WTC11 (cell line): Measurements from ENCODE around the gene CDYL. TPM values are rescaled to one million over a fixed set of nuclear protein-coding genes. Genes with fewer than 3 reads are reported as not detected.
"Not testable (repeated sequence)": the region's sequence is repeated elsewhere in the genome, so short reads cannot be mapped to it uniquely, and the experiment has no call there.

Source experiments
- ATAC-seq: fragments of 200-7000 bp; cut with Tn5 transposase; 2 replicates; pipeline ENCODE4 v1.10.0; 2021; ENCODE audit warnings: mild to moderate bottlenecking, moderate library complexity
- CTCF ChIA-PET: fragments of 300-600 bp; sonication (Branson Sonifier 250); formaldehyde crosslinking; loops from one replicate; lab custom pipeline; 2021; ENCODE audit warnings: antibody characterized with exemption; lab: Charles Lee
- POLR2A ChIA-PET: fragments of 350-600 bp; sonication (Branson Sonifier 250); formaldehyde crosslinking; loops from one replicate; lab custom pipeline; 2021; ENCODE audit warnings: antibody characterized with exemption; lab: Charles Lee
- DNase-seq: peaks from one replicate; pipeline ENCODE4 v3.0.0; 2021; ENCODE audit warnings: low spot score
- H3K27ac Mint-ChIP-seq: 2 replicates; pipeline ENCODE4 v1.8.0; 2021; ENCODE audit warnings: mixed read lengths
- H3K27me3 Mint-ChIP-seq: 2 replicates; pipeline ENCODE4 v1.8.0; 2021; ENCODE audit warnings: low read depth, mild to moderate bottlenecking, moderate library complexity, mixed read lengths
- H3K36me3 Mint-ChIP-seq: 2 replicates; pipeline ENCODE4 v1.8.0; 2021; ENCODE audit warnings: mixed read lengths
- H3K4me1 Mint-ChIP-seq: 2 replicates; pipeline ENCODE4 v1.8.0; 2022; ENCODE audit warnings: mixed read lengths
- H3K4me3 Mint-ChIP-seq: 2 replicates; pipeline ENCODE4 v1.8.0; 2021; ENCODE audit warnings: mild to moderate bottlenecking, moderate library complexity, mixed read lengths
- H3K9me3 Mint-ChIP-seq: 2 replicates; pipeline ENCODE4 v1.8.0; 2021; ENCODE audit warnings: mixed read lengths
- ATF1 ChIP-seq: sonication (generic); formaldehyde crosslinking; IDR thresholded peaks from 2 replicates; pipeline ENCODE4 v1.8.1; 2023; ENCODE audit warnings: mild to moderate bottlenecking, moderate library complexity, missing genetic modification reagents
- CBFB ChIP-seq: sonication (generic); formaldehyde crosslinking; IDR thresholded peaks from 2 replicates; pipeline ENCODE4 v1.8.1; 2022; ENCODE audit warnings: mild to moderate bottlenecking, low read depth, missing genetic modification reagents
- NFATC4 ChIP-seq: fragments of 250-450 bp; sonication (Bioruptor Pico); IDR thresholded peaks from 2 replicates; pipeline ENCODE4 v1.9.0; 2021; ENCODE audit warnings: mild to moderate bottlenecking
- SMAD4 ChIP-seq: sonication (generic); formaldehyde crosslinking; IDR thresholded peaks from 2 replicates; pipeline ENCODE4 v1.8.0; 2022; ENCODE audit warnings: mild to moderate bottlenecking, missing genetic modification reagents
- SOX15 ChIP-seq: fragments of 250-450 bp; sonication (Bioruptor Pico); IDR thresholded peaks from 2 replicates; pipeline ENCODE4 v1.9.0; 2021; ENCODE audit warnings: mild to moderate bottlenecking
- SP1 ChIP-seq: sonication (generic); formaldehyde crosslinking; conservative IDR thresholded peaks from 2 replicates; pipeline ENCODE4 v1.8.1; 2022; ENCODE audit warnings: missing genetic modification reagents
- ZNF232 ChIP-seq: sonication (generic); formaldehyde crosslinking; IDR thresholded peaks from 2 replicates; pipeline ENCODE4 v1.8.0; 2022; ENCODE audit warnings: mild to moderate bottlenecking, missing genetic modification reagents
- ZNF317 ChIP-seq: sonication (generic); formaldehyde crosslinking; IDR thresholded peaks from 2 replicates; pipeline ENCODE4 v1.8.1; 2023; ENCODE audit warnings: low read depth, mild to moderate bottlenecking, moderate library complexity, missing genetic modification reagents, borderline replicate concordance
- total RNA-seq: library from RNA; stranded (reverse); gene quantifications from 3 replicates; pipeline ENCODE4 v1.2.3, GENCODE V29; 2021
- TF ChIP-seq, protein P1 (sequence below): fragments of 250-450 bp; sonication (Bioruptor Pico); conservative IDR thresholded peaks from 2 replicates; pipeline ENCODE4 v1.9.0; 2021; ENCODE audit warnings: mild to moderate bottlenecking
- TF ChIP-seq, protein P2 (sequence below): sonication (generic); formaldehyde crosslinking; IDR thresholded peaks from 2 replicates; pipeline ENCODE4 v1.8.0; 2022; ENCODE audit warnings: missing genetic modification reagents
- TF ChIP-seq, protein P3 (sequence below): sonication (generic); formaldehyde crosslinking; IDR thresholded peaks from 2 replicates; pipeline ENCODE4 v1.8.1; 2023; ENCODE audit warnings: mild to moderate bottlenecking, missing genetic modification reagents, borderline replicate concordance
- TF ChIP-seq, protein P4 (sequence below): sonication (generic); formaldehyde crosslinking; IDR thresholded peaks from 2 replicates; pipeline ENCODE4 v1.8.0; 2022; ENCODE audit warnings: mild to moderate bottlenecking, missing genetic modification reagents
- TF ChIP-seq, protein P5 (sequence below): sonication (generic); formaldehyde crosslinking; IDR thresholded peaks from 2 replicates; pipeline ENCODE4 v1.8.1; 2023; ENCODE audit warnings: mild to moderate bottlenecking, missing genetic modification reagents
- TF ChIP-seq, protein P6 (sequence below): sonication (generic); formaldehyde crosslinking; IDR thresholded peaks from 2 replicates; pipeline ENCODE4 v1.8.1; 2022; ENCODE audit warnings: mild to moderate bottlenecking, missing genetic modification reagents, moderate library complexity, borderline replicate concordance
- TF ChIP-seq, protein P7 (sequence below): sonication (generic); formaldehyde crosslinking; IDR thresholded peaks from 2 replicates; pipeline ENCODE4 v1.8.0; 2023; ENCODE audit warnings: missing genetic modification reagents, mild to moderate bottlenecking, borderline replicate concordance

Gene CDYL
- total RNA-seq, 1 experiment from 2014 or later = 92.0 TPM

DNA sequence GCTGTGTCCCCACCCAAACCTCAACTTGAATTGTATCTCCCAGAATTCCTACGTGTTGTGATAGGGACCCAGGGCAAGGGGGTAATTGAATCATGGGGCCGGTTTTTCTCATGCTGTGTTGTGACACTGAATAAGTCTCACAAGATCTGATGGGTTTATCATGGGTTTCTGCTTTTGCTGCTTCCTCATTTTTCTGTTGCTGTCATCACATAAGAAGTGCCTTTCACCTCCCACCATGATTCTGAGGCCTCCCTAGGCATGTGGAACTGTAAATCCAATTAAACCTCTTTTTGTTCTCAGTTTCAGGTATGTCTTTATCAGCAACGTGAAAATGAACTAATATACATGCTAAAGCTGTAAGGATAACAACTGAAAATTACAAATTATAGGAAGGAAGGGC is 88.3 kb downstream of the CDYL start (continued):
- TF ChIP-seq, protein P1, sequence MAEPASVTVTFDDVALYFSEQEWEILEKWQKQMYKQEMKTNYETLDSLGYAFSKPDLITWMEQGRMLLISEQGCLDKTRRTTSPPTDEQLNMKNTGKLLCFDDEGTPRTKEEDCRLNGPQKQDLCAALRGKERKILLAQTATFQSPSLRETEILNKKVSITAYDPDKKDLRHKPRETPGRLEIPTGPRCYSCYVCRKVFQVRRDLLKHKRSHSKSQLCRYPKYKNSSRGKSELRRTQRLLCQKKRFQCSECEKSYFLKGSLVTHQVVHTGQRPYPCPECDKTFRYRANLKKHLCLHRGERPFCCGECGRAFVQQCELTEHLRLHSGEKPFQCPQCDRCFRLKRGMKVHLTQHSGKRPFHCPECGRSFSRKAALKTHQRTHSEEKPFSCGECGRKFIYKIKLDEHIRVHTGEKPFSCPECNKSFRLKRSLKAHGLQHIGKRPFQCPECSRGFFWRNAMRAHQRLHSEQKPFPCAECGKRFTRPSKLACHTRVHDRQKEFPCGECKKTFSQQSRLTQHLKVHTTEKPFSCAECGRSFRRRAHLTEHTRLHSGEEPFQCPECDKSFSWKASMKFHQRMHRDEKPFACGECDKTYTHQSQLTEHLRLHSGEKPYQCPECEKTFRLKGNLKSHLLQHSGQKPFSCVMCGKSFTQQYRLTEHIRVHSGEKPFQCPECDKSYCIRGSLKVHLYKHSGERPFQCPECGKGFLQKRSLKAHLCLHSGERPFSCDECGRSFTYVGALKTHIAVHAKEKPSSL (CRISPR knock-in tag) = no peak
- TF ChIP-seq, protein P2, sequence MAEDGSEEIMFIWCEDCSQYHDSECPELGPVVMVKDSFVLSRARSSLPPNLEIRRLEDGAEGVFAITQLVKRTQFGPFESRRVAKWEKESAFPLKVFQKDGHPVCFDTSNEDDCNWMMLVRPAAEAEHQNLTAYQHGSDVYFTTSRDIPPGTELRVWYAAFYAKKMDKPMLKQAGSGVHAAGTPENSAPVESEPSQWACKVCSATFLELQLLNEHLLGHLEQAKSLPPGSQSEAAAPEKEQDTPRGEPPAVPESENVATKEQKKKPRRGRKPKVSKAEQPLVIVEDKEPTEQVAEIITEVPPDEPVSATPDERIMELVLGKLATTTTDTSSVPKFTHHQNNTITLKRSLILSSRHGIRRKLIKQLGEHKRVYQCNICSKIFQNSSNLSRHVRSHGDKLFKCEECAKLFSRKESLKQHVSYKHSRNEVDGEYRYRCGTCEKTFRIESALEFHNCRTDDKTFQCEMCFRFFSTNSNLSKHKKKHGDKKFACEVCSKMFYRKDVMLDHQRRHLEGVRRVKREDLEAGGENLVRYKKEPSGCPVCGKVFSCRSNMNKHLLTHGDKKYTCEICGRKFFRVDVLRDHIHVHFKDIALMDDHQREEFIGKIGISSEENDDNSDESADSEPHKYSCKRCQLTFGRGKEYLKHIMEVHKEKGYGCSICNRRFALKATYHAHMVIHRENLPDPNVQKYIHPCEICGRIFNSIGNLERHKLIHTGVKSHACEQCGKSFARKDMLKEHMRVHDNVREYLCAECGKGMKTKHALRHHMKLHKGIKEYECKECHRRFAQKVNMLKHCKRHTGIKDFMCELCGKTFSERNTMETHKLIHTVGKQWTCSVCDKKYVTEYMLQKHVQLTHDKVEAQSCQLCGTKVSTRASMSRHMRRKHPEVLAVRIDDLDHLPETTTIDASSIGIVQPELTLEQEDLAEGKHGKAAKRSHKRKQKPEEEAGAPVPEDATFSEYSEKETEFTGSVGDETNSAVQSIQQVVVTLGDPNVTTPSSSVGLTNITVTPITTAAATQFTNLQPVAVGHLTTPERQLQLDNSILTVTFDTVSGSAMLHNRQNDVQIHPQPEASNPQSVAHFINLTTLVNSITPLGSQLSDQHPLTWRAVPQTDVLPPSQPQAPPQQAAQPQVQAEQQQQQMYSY = no peak

DNA sequence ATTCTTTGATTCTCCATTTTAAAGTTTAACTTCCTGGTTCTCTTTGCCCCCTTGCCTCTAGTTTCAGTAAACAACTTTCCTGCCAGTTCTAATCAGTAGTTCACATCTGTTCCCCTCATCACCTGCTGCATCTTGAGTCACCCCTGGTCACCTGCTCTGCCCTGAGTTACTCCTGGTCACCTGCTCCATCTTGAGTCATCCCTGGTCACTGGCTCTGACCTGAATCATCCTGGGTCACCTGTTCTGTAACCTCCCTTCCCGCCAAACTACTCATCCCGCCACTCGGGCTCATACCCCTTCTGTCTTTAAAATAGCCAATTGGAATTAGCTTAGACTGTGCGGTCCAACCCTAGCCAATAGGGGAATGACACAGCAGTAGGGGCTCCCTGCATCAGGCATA is 88.8 kb downstream of the CDYL start:
- CTCF ChIA-PET, ATAC-seq, H3K4me3 Mint-ChIP-seq, H3K9me3 Mint-ChIP-seq, H3K36me3 Mint-ChIP-seq, DNase-seq, H3K27me3 Mint-ChIP-seq, POLR2A ChIA-PET: not testable (repeated sequence)
- peaks cover 51% of the 10 kb centered on the region for H3K4me1 Mint-ChIP-seq
- H3K27ac Mint-ChIP-seq = peak overlapping the region; percentile 61; the same call in 1 of the 2 replicates

DNA sequence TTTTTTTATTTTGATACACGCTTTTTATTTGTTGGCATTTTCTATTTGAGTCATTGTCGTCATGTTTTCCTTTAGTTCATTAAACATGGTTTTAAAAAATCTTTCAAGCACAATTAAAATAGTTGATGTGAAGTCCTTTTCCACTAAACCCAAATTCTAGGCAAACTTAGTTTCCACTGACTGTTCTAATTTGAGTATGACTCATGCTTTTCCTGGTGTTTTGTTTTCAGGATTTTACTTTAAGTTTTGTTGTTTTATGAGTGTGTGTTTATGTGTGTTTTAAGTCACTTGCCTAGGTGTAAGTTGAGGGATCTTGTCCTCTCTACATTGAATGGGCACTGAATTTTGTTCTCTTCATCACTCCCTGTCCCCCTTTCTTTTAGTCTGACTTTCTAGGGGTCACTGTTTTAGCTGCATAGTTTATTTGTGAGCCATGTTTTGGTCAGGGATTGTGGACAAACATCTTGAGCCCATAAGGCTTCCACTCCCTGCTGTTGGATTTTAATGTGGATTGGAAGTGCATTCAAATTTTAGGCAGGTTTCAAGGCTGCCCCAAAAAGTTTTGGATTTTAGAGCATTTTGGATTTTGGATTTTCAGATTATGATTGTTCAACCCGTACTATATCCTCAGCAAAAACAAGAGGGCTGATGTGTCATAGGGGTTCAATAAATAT is 94.8 kb downstream of the CDYL start:
- Mint-ChIP-seq H3K27me3 (no peaks in the 10 kb centered on the region), H3K4me3 (no peak overlapping the region), H3K36me3 (no peaks in the 10 kb centered on the region; the same call in 1 of the 2 replicates), H3K4me1 (peaks cover 49% of the 10 kb centered on the region), H3K27ac (peak overlapping the region; percentile 79), H3K9me3 (no peaks in the 10 kb centered on the region)
- DNase-seq (no peak), ATAC-seq (no peak)
- CTCF ChIA-PET = interaction anchor here (1.2 to 1.5 kb wide), 2 partner anchors 13 to 66 kb away, joined by 3 read pairs; no protein-coding TSS in a partner anchor
- POLR2A ChIA-PET = no interaction called here
- TF ChIP-seq SMAD4 (no peak), SOX15 (CRISPR knock-in tag) (no peak), SP1 (CRISPR knock-in tag) (no peak), CBFB (CRISPR knock-in tag) (no peak), NFATC4 (CRISPR knock-in tag) (no peak), ZNF317 (CRISPR knock-in tag) (no peak), ZNF232 (CRISPR knock-in tag) (no peak), ATF1 (CRISPR knock-in tag) (no peak)
- TF ChIP-seq, protein P3, sequence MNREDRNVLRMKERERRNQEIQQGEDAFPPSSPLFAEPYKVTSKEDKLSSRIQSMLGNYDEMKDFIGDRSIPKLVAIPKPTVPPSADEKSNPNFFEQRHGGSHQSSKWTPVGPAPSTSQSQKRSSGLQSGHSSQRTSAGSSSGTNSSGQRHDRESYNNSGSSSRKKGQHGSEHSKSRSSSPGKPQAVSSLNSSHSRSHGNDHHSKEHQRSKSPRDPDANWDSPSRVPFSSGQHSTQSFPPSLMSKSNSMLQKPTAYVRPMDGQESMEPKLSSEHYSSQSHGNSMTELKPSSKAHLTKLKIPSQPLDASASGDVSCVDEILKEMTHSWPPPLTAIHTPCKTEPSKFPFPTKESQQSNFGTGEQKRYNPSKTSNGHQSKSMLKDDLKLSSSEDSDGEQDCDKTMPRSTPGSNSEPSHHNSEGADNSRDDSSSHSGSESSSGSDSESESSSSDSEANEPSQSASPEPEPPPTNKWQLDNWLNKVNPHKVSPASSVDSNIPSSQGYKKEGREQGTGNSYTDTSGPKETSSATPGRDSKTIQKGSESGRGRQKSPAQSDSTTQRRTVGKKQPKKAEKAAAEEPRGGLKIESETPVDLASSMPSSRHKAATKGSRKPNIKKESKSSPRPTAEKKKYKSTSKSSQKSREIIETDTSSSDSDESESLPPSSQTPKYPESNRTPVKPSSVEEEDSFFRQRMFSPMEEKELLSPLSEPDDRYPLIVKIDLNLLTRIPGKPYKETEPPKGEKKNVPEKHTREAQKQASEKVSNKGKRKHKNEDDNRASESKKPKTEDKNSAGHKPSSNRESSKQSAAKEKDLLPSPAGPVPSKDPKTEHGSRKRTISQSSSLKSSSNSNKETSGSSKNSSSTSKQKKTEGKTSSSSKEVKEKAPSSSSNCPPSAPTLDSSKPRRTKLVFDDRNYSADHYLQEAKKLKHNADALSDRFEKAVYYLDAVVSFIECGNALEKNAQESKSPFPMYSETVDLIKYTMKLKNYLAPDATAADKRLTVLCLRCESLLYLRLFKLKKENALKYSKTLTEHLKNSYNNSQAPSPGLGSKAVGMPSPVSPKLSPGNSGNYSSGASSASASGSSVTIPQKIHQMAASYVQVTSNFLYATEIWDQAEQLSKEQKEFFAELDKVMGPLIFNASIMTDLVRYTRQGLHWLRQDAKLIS (CRISPR knock-in tag) = no peak
- TF ChIP-seq, protein P4, sequence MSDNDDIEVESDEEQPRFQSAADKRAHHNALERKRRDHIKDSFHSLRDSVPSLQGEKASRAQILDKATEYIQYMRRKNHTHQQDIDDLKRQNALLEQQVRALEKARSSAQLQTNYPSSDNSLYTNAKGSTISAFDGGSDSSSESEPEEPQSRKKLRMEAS = no peak
- TF ChIP-seq, protein P5, sequence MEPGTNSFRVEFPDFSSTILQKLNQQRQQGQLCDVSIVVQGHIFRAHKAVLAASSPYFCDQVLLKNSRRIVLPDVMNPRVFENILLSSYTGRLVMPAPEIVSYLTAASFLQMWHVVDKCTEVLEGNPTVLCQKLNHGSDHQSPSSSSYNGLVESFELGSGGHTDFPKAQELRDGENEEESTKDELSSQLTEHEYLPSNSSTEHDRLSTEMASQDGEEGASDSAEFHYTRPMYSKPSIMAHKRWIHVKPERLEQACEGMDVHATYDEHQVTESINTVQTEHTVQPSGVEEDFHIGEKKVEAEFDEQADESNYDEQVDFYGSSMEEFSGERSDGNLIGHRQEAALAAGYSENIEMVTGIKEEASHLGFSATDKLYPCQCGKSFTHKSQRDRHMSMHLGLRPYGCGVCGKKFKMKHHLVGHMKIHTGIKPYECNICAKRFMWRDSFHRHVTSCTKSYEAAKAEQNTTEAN (CRISPR knock-in tag) = no peak
- TF ChIP-seq, protein P6, sequence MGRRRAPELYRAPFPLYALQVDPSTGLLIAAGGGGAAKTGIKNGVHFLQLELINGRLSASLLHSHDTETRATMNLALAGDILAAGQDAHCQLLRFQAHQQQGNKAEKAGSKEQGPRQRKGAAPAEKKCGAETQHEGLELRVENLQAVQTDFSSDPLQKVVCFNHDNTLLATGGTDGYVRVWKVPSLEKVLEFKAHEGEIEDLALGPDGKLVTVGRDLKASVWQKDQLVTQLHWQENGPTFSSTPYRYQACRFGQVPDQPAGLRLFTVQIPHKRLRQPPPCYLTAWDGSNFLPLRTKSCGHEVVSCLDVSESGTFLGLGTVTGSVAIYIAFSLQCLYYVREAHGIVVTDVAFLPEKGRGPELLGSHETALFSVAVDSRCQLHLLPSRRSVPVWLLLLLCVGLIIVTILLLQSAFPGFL = no peak
- TF ChIP-seq, protein P7, sequence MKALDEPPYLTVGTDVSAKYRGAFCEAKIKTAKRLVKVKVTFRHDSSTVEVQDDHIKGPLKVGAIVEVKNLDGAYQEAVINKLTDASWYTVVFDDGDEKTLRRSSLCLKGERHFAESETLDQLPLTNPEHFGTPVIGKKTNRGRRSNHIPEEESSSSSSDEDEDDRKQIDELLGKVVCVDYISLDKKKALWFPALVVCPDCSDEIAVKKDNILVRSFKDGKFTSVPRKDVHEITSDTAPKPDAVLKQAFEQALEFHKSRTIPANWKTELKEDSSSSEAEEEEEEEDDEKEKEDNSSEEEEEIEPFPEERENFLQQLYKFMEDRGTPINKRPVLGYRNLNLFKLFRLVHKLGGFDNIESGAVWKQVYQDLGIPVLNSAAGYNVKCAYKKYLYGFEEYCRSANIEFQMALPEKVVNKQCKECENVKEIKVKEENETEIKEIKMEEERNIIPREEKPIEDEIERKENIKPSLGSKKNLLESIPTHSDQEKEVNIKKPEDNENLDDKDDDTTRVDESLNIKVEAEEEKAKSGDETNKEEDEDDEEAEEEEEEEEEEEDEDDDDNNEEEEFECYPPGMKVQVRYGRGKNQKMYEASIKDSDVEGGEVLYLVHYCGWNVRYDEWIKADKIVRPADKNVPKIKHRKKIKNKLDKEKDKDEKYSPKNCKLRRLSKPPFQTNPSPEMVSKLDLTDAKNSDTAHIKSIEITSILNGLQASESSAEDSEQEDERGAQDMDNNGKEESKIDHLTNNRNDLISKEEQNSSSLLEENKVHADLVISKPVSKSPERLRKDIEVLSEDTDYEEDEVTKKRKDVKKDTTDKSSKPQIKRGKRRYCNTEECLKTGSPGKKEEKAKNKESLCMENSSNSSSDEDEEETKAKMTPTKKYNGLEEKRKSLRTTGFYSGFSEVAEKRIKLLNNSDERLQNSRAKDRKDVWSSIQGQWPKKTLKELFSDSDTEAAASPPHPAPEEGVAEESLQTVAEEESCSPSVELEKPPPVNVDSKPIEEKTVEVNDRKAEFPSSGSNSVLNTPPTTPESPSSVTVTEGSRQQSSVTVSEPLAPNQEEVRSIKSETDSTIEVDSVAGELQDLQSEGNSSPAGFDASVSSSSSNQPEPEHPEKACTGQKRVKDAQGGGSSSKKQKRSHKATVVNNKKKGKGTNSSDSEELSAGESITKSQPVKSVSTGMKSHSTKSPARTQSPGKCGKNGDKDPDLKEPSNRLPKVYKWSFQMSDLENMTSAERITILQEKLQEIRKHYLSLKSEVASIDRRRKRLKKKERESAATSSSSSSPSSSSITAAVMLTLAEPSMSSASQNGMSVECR (CRISPR knock-in tag) = no peak
